ENCODE measurements around the gene DAZAP2.

The DAZAP2 gene

GRCh38 chr12:51238510-51239334 lies at the start of gene DAZAP2:
DAZAP2 (plus strand) TSS chr12:51238826; CDS start chr12:51238908, 82 bp downstream.
- DNase-seq: peak; percentile 85

- DNase-seq: no peak
Measured at GRCh38 chr12:51189790-51190355, 48.8 kb upstream of the DAZAP2 start.

- DNase-seq: no peak
Measured at GRCh38 chr12:51190820-51191219, 47.8 kb upstream of the DAZAP2 start.

- DNase-seq: no peak
Measured at GRCh38 chr12:51191516-51192283, 46.9 kb upstream of the DAZAP2 start.

GRCh38 chr12:51192284-51192671 lies 46.3 kb upstream of the DAZAP2 start:
- no peak for DNase-seq

GRCh38 chr12:51195841-51196240 lies 42.8 kb upstream of the DAZAP2 start:
- DNase-seq: no peak

GRCh38 chr12:51196547-51196946 lies 42.1 kb upstream of the DAZAP2 start:
- no peak for DNase-seq

GRCh38 chr12:51197736-51198567 lies 40.7 kb upstream of the DAZAP2 start:
- no peak for DNase-seq

GRCh38 chr12:51198568-51199365 lies 39.9 kb upstream of the DAZAP2 start:
- DNase-seq: no peak

GRCh38 chr12:51199366-51199945 lies 39.2 kb upstream of the DAZAP2 start:
- no peak for DNase-seq

- DNase-seq: no peak
Measured at GRCh38 chr12:51200156-51200555, 38.5 kb upstream of the DAZAP2 start.

GRCh38 chr12:51200806-51201205 lies 37.8 kb upstream of the DAZAP2 start:
- no peak for DNase-seq

GRCh38 chr12:51202718-51203117 lies 35.9 kb upstream of the DAZAP2 start:
- no peak for DNase-seq

- DNase-seq: no peak
Measured at GRCh38 chr12:51205350-51205749, 33.3 kb upstream of the DAZAP2 start.

- no peak for DNase-seq
Measured at GRCh38 chr12:51208016-51208660, 30.5 kb upstream of the DAZAP2 start.

GRCh38 chr12:51209259-51209658 lies 29.4 kb upstream of the DAZAP2 start:
- no peak for DNase-seq

GRCh38 chr12:51210690-51211395 lies 27.8 kb upstream of the DAZAP2 start:
- no peak for DNase-seq

GRCh38 chr12:51214895-51215294 lies 23.7 kb upstream of the DAZAP2 start:
- DNase-seq: no peak

- no peak for DNase-seq
Measured at GRCh38 chr12:51216642-51217041, 22.0 kb upstream of the DAZAP2 start.

All from NCI-H1417 treated with DMSO at 0.1 percent for 48 hours (cell line).